K562 treated with DMSO at 1 percent for 24 hours (cell line): ENCODE results near the gene ANGPTL1. TPM values are rescaled to one million over a fixed set of nuclear protein-coding genes. Genes with fewer than 3 reads are reported as not detected.

Experiments used
- total RNA-seq: library from RNA; unstranded; fragments of 300-600 nt; gene quantifications from 2 replicates; pipeline ENCODE4 v1.2.3, GENCODE V29; 2022; ENCODE audit warnings: low read depth; ENCODE audit not compliant: insufficient read depth

ANGPTL1 gene
- total RNA-seq: not detected in 2 replicates

GRCh38 chr1:178870944-178871343 is at the start of gene ANGPTL1:
TSS of gene ANGPTL1 (minus strand) at chr1:178871077. CDS start at chr1:178865776, 5,301 bp downstream.

Other genes starting within 250 kb of the ANGPTL1 start
- gene RALGPS2, start 145.8 kb downstream of the ANGPTL1 start, total RNA-seq: 1.4 and 3.4 TPM in 2 replicates
- gene FAM20B, start 154.8 kb upstream of the ANGPTL1 start, total RNA-seq: 23.7 and 25.6 TPM in 2 replicates
- 68.2 and 72.5 TPM in 2 replicates for gene TOR3A, start 211.0 kb upstream of the ANGPTL1 start, total RNA-seq